Endometrial microvascular endothelial cells (primary cell): ENCODE data around the gene KRTAP10-12. TPM values are rescaled to one million over a fixed set of nuclear protein-coding genes. Genes with fewer than 3 reads are reported as not detected.

Experiments
- in situ Hi-C: cut with HindIII; loops from 2 replicates; pipeline ENCODE4 v1.10.0; 2017; ENCODE audit warnings: low sequenced_read_pairs, low pct_unique_long_range_greater_than_20kb; ENCODE audit errors: inconsistent ontology term
- total RNA-seq: library from RNA; depleted of rRNA; stranded (reverse); fragments of >200 nt; gene quantifications from one replicate; pipeline ENCODE4 v1.2.3, GENCODE V29; 2015; ENCODE audit errors: inconsistent ontology term

KRTAP10-12 gene
- total RNA-seq, 1 donor from 2014 or later: not detected

DNA sequence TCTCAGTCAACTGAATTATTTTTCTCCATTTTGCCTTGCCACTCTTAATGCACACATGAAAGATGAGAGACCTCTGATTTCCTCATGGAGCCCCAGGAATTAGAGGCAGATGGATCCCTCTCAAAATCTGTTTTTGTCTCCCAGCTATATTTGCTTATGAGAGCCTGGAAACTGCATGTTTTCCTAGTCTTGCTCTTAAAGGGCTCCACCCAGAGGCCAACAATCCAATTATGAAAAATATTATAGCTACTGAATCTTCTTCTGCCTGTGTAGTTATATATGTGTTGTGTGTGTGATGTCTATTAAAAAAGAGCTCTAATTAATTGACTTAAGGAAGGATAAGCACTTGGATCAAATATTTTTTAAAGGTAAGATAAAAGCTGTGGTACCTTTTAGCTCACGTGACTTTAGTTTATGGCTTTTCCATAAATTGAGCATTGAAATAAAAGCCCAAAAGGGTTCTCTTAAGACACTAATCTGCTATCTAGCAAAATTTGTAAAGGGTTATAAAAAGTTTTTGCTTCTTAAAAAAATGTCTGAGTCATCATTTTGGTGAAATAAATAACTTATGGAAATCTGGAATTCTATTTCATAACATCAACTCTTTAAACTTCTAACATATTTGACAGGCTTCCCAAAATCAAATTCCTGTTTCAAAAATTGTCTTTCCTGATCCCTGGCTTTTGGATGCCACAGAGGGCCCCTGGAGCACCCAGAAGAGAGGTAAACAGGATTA is 45.6 kb downstream of the KRTAP10-12 start:
- in situ Hi-C loops: no loop called here

Other genes with a start within 250 kb of the KRTAP10-12 start
- 3.9 TPM for gene LRRC3, start 241.7 kb upstream of the KRTAP10-12 start, total RNA-seq
- not detected for gene KRTAP10-1, start 157.0 kb upstream of the KRTAP10-12 start, total RNA-seq
- gene KRTAP10-2, start 145.7 kb upstream of the KRTAP10-12 start, total RNA-seq: not detected
- gene KRTAP10-3, start 138.4 kb upstream of the KRTAP10-12 start, total RNA-seq: not detected
- not detected for gene KRTAP10-4, start 123.4 kb upstream of the KRTAP10-12 start, total RNA-seq
- gene KRTAP10-5, start 116.6 kb upstream of the KRTAP10-12 start, total RNA-seq: not detected
- not detected for gene KRTAP10-6, start 104.7 kb upstream of the KRTAP10-12 start, total RNA-seq
- gene KRTAP10-7, start 96.6 kb upstream of the KRTAP10-12 start, total RNA-seq: not detected
- gene KRTAP10-8, start 85.1 kb upstream of the KRTAP10-12 start, total RNA-seq: not detected
- gene KRTAP10-9, start 70.1 kb upstream of the KRTAP10-12 start, total RNA-seq: not detected
- not detected for gene KRTAP10-10, start 59.8 kb upstream of the KRTAP10-12 start, total RNA-seq
- not detected for gene KRTAP10-11, start 50.8 kb upstream of the KRTAP10-12 start, total RNA-seq
- gene KRTAP12-4, start 42.5 kb upstream of the KRTAP10-12 start, total RNA-seq: not detected
- gene KRTAP12-3, start 39.2 kb upstream of the KRTAP10-12 start, total RNA-seq: not detected
- gene KRTAP12-2, start 30.2 kb upstream of the KRTAP10-12 start, total RNA-seq: not detected
- not detected for gene KRTAP12-1, start 15.0 kb upstream of the KRTAP10-12 start, total RNA-seq
- gene TSPEAR, start 14.4 kb downstream of the KRTAP10-12 start, total RNA-seq: not detected
- gene UBE2G2, start 104.6 kb downstream of the KRTAP10-12 start, total RNA-seq: 102 TPM
- gene SUMO3, start 120.9 kb downstream of the KRTAP10-12 start, total RNA-seq: 82.4 TPM
- 494 TPM for gene PTTG1IP, start 176.5 kb downstream of the KRTAP10-12 start, total RNA-seq
- gene ITGB2, start 223.7 kb downstream of the KRTAP10-12 start, total RNA-seq: not detected
- 33.3 TPM for gene SLX9, start 242.9 kb downstream of the KRTAP10-12 start, total RNA-seq